Left lobe of liver (tissue), 2 donors: Measurements from ENCODE around the gene SMAGP. TPM values are rescaled to one million over a fixed set of nuclear protein-coding genes. Genes with fewer than 3 reads are reported as not detected.
"Not testable (repeated sequence)": the region's sequence is repeated elsewhere in the genome, so short reads cannot be mapped to it uniquely, and the experiment has no call there.

ENCODE experiments used
- ATAC-seq: fragments of 200-7000 bp; cut with Tn5 transposase; one replicate; pipeline ENCODE4 v1.9.1; 2020; ENCODE audit warnings: mild to moderate bottlenecking, moderate library complexity
- DNase-seq: peaks from one replicate; pipeline ENCODE4 v3.0.0-alpha.2; 2020; ENCODE audit warnings: low spot score
- total RNA-seq: library from RNA; stranded (reverse); gene quantifications from one replicate; pipeline ENCODE4 v1.2.1, GENCODE V29; 2021
- donor health status: DM: no; HTN: no; CAD: no; lungs with moderate emphysema.
- donor health status: DM: no; HTN: yes; CAD: no.

The SMAGP gene
- total RNA-seq, 1 donor from 2014 or later, result 4.0 TPM

DNA sequence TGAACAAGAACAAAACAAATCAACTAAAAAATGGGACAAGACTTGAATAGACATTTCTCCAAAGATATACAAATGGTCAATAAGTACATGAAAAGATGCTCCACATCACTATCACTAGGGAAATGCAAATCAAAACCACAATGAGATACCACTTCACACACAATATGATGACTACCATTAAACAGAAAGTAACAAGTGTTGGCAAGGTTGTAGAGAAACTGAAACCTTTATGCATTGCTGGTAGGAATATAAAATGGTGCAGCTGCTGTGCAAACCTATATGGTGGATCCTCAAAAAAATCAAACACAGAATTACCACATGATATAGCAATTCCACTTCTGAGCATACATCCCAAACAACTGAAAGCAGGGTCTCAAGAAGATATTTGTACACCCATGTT is 5.2 kb downstream of the SMAGP start:
- ATAC-seq (no peak), DNase-seq (no peak)

DNA sequence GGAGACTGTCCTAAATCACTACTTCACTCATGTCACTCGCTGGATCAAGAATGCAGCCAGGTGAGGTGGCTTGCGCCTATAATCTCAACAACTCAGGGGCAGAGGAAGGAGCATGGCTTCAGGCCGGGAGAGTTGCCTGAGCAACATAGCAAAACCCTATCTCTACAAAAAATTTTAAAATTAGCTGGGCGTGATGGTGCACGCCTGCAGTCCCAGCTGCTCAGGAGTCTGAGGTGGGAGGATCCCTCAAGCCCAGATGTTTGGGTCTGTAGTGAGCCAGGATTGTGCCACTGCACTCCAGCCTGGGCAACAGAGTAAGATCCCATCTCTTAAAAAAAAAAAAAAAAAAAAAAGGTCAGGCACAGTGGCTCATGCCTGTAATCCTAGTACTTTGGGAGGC is 5.9 kb downstream of the SMAGP start:
- DNase-seq (no peak), ATAC-seq (no peak)

DNA sequence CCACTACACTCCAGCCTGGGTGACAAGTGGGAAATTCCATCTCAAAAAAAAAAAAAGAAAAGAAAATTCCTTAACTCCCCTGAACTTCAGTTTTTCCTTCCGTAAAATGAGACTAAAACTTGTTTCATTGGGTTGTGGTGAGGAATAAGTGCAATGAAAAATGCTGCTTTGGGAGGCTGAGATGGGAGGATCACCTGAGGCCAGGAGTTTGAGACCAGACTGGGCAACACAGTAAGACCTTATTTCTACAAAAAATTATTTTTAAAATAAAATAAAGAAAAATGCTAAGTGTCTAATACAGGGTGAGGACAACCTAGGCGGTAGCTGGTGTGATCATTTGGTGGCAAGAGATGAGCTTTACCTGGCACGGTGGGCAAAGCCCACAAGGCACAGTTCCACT is 6.9 kb downstream of the SMAGP start:
- ATAC-seq, result no peak
- no peak for DNase-seq

DNA sequence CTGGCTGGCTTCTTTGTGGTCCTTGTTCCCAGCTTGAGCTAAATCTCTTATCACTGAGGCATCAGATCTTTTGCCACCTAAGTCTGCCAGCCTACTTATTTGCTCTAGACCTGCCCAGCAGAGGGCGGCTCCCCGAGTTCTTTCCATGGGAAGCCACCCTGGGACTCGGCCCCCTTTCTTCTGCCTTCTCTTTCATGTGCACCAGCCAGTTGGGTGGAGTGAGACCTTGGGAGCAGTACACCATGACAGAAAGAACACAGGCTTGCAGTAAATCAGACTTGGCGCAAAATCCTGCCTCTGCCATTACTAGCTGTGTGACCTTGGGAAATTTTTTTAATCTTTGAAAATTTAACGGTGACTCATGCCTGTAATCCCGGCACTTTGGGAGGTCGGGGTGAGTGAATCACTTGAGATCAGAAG is 7.4 kb downstream of the SMAGP start:
- peak; percentile 49 for DNase-seq

DNA sequence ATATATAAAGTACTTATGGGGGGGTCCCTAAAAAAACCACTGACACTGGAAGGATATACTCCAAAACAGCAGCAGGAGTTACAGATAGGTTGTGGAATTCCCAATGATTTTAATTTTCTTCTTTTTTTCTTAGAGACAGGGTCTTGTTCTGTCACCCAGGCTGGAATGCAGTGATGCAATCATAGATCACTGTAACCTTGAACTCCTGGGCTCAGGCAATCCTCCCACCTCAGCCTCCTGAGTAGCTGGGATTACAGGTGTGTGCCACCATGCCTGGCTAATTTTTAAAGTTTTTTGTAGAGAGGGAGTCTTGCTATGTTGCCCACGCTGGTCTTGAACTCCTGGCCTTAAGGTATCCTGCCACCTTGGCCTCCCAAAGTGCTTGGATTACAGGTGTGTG is 10.6 kb downstream of the SMAGP start:
- not testable (repeated sequence) for DNase-seq, ATAC-seq

More for the DNA sequence above, 7.4 kb downstream of the SMAGP start:
- peak; percentile 85 for ATAC-seq

DNA sequence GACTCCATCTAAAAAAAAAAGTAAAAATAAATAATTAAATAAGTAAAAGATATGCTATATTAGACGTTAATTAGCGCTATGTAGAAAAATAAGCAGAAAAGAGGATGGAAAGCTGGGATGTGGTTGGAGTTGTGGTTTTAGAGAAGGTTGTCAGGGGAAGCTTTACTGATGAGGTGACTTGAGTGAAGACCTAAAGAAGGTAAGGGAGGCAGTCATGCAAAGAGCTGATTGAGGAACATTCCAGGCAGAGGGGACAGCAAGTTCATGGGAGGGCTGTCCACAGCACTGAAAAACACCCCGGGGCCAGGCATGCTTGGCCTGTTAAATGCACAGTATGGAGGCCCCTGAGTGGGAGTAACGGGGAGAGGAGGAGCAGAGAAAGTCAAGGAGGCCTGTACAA is 15.7 kb downstream of the SMAGP start:
- DNase-seq, result no peak
- ATAC-seq, result no peak

DNA sequence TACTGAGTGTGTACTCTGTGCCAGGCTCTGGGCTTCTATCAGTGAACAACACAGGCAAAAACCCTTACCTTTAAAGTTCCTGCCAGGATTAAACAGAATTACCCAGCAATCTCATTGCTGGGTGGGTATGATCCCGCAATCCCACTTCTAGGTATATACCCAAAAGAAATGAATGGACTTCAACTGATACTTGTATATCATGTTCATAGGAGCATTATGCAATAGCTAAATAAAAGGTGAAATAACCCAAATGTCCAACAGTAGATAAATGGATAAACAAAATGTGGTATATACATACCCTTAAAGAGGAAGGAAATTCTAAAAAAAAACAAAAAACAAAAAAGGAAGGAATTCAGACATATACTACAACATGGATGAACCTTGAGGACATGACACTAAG is 16.9 kb downstream of the SMAGP start:
- DNase-seq (no peak), ATAC-seq (no peak)

DNA sequence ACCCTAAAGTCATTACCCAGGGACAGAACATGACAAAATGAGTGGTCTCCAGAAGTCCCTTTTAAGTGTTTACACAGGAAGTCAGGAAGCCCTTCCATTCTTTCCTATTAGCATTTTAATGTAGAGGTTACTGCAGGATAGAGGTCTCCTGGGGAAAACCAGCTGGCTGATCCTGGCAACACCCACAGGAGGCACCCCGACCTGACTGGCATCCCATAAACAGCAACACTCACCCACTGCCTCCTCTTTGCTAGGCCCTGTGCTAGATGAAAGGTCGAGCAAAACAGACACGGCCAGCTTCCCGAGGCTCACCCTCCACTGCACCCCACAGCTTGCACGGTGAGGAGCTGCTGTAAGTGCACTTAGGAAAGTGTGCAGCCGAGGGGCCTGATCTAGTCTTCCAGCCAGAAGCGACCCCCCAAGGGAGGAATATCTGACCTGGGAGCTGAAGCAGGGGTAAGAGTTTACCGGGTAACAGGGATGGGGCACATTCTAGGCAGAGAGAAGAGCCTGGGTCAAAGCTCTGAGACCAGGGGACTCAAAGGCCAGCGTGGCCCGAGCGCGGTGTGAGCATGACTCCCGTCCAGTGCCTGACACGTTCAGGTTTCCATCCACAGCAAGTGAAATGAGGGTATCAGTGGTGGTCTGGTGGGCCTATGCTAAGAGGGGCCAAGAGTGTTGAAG is 22.6 kb downstream of the SMAGP start:
- ATAC-seq (no peak), DNase-seq (no peak)

DNA sequence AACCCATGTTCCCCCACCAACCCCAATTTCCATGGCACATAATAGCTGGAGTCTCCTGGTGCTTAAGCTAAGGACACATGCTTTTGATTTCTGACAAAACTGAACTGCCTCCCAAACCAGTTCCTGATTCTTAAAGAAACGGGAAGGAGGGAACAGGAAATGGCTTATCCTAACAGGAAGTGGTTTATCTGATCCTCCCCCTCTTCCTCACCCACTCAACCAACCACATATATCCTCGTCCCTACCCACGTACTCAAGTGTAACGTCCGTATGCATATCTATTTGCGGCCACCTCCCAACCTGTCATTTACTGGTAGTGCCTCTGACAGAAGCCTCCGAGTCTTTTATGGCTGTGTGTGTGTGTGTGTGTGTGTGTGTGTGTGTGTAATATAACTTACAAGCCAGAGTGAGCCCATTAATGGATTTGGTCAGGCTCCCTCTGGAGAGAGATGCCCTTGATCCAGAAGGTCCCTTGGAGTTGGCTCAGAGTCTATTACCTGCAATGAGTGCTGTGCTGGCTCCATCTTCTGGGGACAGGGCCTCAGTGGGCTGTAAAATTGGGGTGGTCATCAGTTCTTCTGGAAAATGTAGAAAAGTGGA is 23.9 kb downstream of the SMAGP start:
- DNase-seq, result no peak
- ATAC-seq, result peak; percentile 74

DNA sequence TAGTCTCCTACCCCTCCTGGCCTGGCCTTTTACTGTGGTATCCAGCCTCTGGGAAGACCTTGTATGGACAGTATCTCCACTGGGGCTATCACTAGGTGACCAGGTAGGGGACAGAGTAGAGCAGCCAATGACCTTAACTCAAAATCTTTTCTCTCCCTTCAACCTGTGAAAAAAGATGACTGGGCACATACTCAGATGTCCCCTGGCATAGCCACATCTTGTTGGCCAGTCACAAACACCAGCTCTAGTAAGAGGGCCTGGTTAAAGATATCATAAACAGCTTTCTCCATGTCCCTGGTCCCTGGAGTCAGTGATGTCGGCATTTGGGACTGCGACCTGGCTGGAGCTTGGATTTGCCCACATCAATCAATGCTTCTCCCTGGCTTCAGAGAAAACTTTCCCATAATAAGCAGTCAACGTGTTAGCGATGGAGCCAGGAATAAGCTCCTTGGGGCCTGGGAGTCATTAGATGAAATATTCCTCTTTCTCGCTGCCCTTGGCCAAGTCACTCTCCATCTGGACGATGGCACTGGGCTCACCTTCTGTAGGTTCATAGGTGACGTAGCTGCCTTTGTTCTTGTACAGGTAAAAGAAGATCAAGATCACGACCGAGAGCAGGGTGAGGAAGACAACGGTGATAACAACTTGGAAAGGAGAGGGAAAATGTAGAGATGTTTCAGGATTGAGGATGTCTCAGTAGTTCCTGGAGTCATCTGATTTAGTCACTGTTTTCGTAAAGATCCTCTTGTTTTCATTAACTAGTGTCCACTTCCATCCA is 24.6 kb downstream of the SMAGP start:
- no peak for DNase-seq
- no peak for ATAC-seq

DNA sequence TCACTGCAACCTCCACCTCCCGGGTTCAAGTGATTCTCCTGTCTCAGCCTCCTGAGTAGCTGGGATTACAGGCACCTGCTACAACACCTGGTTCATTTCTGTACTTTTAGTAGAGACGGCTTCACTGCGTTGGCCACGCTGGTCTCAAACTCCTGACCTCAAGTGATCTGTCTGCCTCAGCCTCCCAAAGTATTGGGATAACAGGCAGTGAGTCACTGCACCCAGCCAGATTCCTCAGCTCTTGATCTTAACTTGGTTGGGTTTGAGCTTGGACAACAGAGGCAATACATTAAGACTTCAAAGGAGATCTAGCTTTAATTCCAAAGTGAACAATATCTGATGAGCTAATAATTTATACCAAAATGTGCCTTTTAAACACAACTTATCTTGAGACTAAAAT is 25.9 kb downstream of the SMAGP start:
- ATAC-seq (no peak), DNase-seq (no peak)

DNA sequence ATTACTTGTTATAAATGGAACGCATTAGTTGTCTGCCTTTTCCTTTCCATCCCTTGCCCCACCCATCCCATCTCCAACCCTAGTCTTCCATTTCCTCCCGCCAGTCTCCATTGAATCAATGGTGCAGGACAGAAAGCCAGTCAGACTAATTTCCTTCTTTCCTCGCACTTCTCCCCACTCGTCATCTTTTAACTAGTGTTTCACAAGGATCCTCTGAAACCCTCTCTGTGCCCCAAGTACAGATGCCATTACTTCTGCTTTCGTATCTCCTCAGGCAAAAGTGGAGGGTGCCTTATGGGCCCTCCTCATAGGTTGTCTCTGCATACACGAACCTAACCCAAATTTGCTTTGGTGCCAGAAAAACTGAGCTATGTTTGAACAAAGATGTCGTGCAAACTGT is 27.3 kb downstream of the SMAGP start:
- ATAC-seq, result no peak

DNA sequence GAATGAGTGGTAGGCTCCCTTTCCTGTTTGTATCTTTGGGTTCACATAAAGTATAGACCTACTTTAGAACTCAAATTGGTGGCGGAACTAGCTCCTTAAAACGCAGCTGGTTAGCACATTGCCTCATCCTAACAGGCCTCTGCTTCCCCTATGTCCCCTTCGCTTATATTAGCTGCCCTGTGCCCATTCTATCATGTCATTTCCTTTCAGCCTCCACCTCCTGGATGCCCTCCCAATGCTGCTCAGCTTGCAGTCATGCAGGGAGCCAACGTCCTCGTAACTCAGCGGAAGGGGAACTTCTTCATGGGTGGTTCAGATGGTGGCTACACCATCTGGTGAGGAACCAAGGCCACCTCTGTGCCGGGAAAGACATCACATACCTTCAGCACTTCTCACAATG is 28.1 kb downstream of the SMAGP start:
- no peak for DNase-seq
- no peak for ATAC-seq

More for the DNA sequence above, 27.3 kb downstream of the SMAGP start:
- DNase-seq, result no peak

DNA sequence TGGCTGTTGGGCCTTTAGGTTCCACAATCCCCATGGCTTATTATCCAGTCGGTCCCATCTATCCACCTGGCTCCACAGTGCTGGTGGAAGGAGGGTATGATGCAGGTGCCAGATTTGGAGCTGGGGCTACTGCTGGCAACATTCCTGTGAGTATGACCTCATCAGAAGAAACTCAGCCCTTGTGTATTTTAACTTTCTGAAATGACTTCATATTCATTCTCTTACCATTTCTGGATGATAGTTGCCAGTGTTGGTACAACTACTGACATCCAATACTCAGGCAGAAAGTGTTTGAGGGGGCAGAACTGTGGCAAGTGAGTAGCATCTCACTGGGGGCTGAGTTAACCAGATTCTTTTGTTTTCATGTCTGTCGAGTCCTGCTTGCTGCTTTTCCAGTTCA is 29.2 kb downstream of the SMAGP start:
- ATAC-seq, result no peak
- no peak for DNase-seq

DNA sequence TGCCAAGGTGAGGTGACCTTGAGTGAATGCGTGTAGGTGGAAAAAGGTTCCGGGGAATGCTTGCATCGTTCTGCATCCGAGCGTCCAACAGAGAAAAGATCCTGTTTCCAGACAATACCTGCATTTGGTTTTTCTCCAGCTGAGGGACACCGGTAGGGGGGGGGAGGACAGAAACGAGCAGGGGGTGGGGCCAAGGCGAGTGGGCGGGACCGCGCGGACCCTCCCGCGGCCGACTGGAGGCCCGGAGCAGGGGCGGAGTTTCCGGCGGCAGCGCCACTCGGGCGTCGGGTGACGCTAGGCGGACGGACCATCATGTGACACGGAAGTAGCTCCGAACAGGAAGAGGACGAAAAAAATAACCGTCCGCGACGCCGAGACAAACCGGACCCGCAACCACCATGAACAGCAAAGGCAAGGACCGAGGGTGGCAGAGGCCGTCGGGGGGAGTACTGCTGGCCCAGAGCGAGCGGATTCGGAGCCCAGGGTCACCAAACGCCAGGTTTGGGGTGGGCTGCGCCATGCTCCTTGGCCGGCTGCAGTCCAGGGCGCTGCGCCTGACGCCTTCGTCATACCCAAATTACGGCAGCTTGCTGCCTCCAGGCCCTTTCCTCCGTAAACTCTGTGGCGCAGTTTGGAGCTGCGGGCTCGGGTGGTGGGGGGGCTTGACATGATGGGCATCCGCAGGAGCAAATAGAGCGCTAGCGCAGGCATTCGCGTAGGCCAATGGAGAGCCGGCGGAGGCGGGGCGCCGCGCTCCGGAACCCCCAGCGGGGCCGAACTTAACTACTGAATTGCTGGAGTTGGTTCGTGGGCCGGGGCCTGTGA is 31.5 kb downstream of the SMAGP start, which contains the start of gene DAZAP2:
TSS of gene DAZAP2 (plus strand) at position 317 of the 825 bp plus-strand sequence. CDS start at position 399, 82 bp downstream.
- DNase-seq, result peak; percentile 98
- ATAC-seq, result peak; percentile 96

DNA sequence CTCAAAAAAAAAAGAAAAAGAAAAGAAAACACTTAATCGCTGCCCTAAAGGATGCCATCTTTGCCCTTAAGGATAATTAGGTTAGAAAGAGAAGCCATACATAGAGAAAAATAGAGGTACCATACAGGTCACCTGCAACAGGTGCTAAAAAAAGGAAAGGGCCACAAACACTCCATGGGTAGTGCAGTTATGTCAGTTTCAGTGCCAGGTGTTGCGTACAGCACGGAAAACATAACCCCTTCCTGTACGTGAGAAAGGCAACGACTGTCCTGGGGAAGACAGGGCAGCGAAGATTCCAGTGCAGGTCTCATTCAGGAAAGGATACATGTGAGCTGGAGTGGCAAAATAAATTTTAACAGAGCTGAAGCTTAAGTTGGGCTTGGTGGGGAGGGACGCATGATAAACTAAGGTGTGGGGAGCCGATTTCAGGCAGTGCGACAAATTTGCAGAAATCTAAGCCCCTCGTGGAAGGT is 32.1 kb downstream of the SMAGP start:
- DNase-seq, result peak; percentile 62
- ATAC-seq, result peak; percentile 51

DNA sequence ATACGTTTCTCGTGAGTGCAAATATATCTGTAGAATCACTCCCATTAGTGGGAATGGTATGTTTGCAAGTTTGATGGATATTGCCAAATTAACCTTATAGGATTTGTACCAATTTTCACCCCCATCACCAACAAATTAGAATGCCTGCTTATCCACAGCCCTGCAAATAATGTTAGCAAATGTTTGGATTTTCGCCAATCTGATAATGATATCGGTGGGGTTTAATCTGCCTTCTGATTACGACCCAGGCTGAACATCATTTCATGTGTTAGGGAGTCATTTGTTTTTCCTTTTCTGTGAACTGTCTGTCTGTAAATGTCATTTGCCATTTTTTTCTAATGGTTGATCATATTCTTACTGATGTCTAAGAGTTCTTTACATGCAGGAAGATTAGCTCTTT is 35.7 kb downstream of the SMAGP start:
- ATAC-seq, result no peak
- DNase-seq, result no peak

DNA sequence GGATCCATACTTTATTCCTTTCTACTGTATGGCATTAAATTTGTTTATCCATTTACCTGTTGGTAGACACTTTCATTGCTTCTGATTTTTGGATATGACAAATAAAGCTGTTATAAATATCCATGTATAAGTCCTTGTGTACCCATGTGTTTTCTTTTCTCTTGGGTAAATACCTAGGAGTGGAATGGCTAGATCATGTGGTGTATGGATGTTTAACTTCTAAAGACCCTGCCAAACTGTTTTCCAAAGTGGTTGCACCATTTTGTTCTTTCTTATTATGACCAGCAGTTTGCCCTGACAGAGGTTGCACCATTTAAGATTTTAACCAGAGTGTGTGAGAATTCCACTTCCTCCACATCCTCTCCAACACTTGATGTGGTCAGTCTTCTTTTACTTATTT is 37.6 kb downstream of the SMAGP start:
- ATAC-seq, result no peak
- no peak for DNase-seq

DNA sequence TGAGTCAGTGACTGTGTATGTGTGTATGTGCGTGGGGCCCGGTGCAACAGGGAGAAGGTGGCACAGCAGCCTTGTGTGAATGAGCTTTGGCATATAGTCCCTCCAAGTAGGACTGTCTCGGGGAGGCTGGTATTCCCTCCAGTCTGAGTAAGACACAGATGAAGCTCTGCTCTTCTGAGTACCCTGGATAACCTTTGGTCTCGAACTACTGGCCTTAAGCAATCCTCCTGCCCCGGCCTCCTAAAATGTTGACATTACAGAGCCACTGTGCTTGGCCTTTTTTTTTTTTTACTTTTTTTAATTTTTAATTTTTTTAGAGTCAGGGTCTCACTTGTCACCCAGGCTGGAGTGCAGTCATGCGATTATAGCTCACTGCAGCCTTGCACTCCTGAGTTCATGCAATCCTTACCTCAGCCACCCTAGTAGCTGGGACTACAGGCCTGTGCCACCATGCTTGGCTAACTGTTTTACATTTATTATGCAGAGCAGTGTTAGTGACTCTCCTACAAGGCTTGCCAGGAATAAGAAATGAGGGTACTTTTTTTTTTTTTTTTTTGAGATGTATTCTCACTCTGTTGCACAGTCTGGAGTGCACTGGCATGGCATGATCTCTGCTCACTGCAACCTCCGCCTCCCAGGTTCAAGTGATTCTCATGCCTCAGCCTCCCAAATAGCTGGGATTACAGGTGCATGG is 41.0 kb downstream of the SMAGP start:
- no peak for ATAC-seq
- DNase-seq, result no peak

DNA sequence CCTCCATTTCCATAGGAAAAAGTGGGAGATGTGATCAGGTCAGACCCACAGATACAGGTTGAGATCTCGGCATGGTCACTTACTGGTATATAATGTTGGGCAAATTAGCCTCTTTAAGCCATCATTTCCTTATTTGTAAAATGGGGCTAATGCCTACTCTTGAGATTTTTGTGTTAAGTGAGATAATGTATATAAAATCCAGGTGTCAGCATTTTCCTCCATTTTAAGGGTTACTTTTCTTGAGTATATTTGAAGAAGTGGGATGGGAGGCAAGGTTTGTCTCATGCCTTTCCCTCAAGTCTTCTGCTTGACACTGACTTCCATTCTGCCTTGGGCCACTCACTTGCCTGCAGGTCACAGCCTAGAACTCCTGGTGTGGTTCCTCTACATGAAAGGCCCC is 42.3 kb downstream of the SMAGP start:
- DNase-seq, result no peak
- no peak for ATAC-seq
